GM06990 (cell line): ENCODE measurements around the gene STX2.
A peak's percentile ranks its signal among the peaks of the same experiment; 100 is the strongest.

Experiments
- DNase-seq: peaks from one replicate; pipeline ENCODE4 v3.0.0-alpha.2; 2011; ENCODE audit not compliant: insufficient read length; ENCODE audit errors: extremely low read depth
- H3K27me3 ChIP-seq: replicated peaks from 2 replicates; pipeline ENCODE4 v1.6.0; 2011; ENCODE audit warnings: low read length; ENCODE audit not compliant: control insufficient read depth, insufficient read depth
- H3K36me3 ChIP-seq: 2 replicates; pipeline ENCODE4 v1.5.1; 2011; ENCODE audit warnings: low read length; ENCODE audit not compliant: control insufficient read depth, insufficient read depth
- H3K4me3 ChIP-seq: replicated peaks from 2 replicates; pipeline ENCODE4 v1.5.1; 2011; ENCODE audit warnings: low read depth, mild to moderate bottlenecking, control low read depth, low read length
- CTCF ChIP-seq: IDR thresholded peaks from 2 replicates; pipeline ENCODE4 v1.5.1; 2011; ENCODE audit warnings: low read length, control low read depth, mild to moderate bottlenecking, inconsistent platforms; ENCODE audit not compliant: insufficient read depth, poor library complexity, severe bottlenecking

STX2 gene

GRCh38 chr12:130780325-130780724, 58.7 kb downstream of the STX2 start:
- TF ChIP-seq CTCF: no peak
- Histone ChIP-seq H3K27me3 (no peaks in the 10 kb centered on the region), H3K4me3 (no peak overlapping the region), H3K36me3 (no peaks in the 10 kb centered on the region; the same call in 1 of the 2 replicates)
- no peak for DNase-seq

GRCh38 chr12:130778776-130779175, 60.3 kb downstream of the STX2 start:
- no peak for DNase-seq
- no peaks in the 10 kb centered on the region for H3K27me3 ChIP-seq
- H3K4me3 ChIP-seq: no peak overlapping the region
- TF ChIP-seq CTCF: no peak
- no peaks in the 10 kb centered on the region; the same call in 1 of the 2 replicates for H3K36me3 ChIP-seq

GRCh38 chr12:130776857-130777339, 62.2 kb downstream of the STX2 start:
- Histone ChIP-seq H3K36me3 (no peaks in the 10 kb centered on the region), H3K4me3 (no peak overlapping the region), H3K27me3 (no peaks in the 10 kb centered on the region; the same call in 1 of the 2 replicates)
- DNase-seq: no peak
- TF ChIP-seq CTCF: no peak

GRCh38 chr12:130775953-130776856, 62.8 kb downstream of the STX2 start:
- DNase-seq: no peak
- no peaks in the 10 kb centered on the region; the same call in 1 of the 2 replicates for H3K27me3 ChIP-seq
- no peaks in the 10 kb centered on the region for H3K36me3 ChIP-seq
- no peak for TF ChIP-seq CTCF
- H3K4me3 ChIP-seq: 0 out of 2 replicates have a peak overlapping the region, but pooled peaks have one; percentile 4

- no peak for DNase-seq
- H3K27me3 ChIP-seq: peaks cover 2% of the 10 kb centered on the region
- TF ChIP-seq CTCF: no peak
Observed at GRCh38 chr12:130770413-130771028, 68.5 kb downstream of the STX2 start.

More at GRCh38 chr12:130770413-130771028, 68.5 kb downstream of the STX2 start:
- H3K36me3 ChIP-seq: no peaks in the 10 kb centered on the region
- no peak overlapping the region for H3K4me3 ChIP-seq
